Immature natural killer cell (primary cell): ENCODE results near the gene IFT43. TPM values are rescaled to one million over a fixed set of nuclear protein-coding genes. Genes with fewer than 3 reads are reported as not detected.

Source experiments
- DNase-seq, 3 donors: peaks; one replicate each; pipeline ENCODE4 v3.0.0; 2022; ENCODE audit warnings: mixed read lengths in 1 of 3
- H3K27ac Mint-ChIP-seq, 6 donors: one replicate each; pipeline ENCODE4 v1.8.0; 2020; ENCODE audit warnings: mixed read lengths in 6 of 6, mild to moderate bottlenecking in 5 of 6, inconsistent platforms in 4 of 6, moderate library complexity in 3 of 6
- H3K27me3 Mint-ChIP-seq, 3 donors: one replicate each; pipeline ENCODE4 v1.8.0; 2020 to 2021; ENCODE audit warnings: low read depth in 3 of 3, mild to moderate bottlenecking in 3 of 3, mixed read lengths in 3 of 3, moderate library complexity in 3 of 3, inconsistent platforms in 1 of 3
- H3K36me3 Mint-ChIP-seq, 3 donors: one replicate each; pipeline ENCODE4 v1.8.0; 2020; ENCODE audit warnings: mixed read lengths in 3 of 3, inconsistent platforms in 2 of 3, mild to moderate bottlenecking in 2 of 3
- H3K4me1 Mint-ChIP-seq, 2 donors: one replicate each; pipeline ENCODE4 v1.8.0; 2020; ENCODE audit warnings: inconsistent platforms in 2 of 2, mild to moderate bottlenecking in 2 of 2, mixed read lengths in 2 of 2, moderate library complexity in 1 of 2
- H3K4me3 Mint-ChIP-seq, 5 donors: one replicate each; pipeline ENCODE4 v1.8.0; 2020; ENCODE audit warnings: mild to moderate bottlenecking in 5 of 5, mixed read lengths in 5 of 5, inconsistent platforms in 3 of 5, moderate library complexity in 3 of 5
- H3K9me3 Mint-ChIP-seq, 6 donors: one replicate each; pipeline ENCODE4 v1.8.0; 2020; ENCODE audit warnings: mild to moderate bottlenecking in 6 of 6, mixed read lengths in 6 of 6, inconsistent platforms in 4 of 6, moderate library complexity in 3 of 6
- polyA plus RNA-seq, 3 donors: library from polyadenylated mRNA; unstranded; fragments of 300-500 nt; fragmentation: Illumina TruSeq; gene quantifications; one replicate each; pipeline ENCODE4 v1.2.3, GENCODE V29; 2021

IFT43 gene
- polyA plus RNA-seq, 3 donors from 2014 or later = 16.5 to 24.4 (median 16.7) TPM

GRCh38 chr14:75971509-75971908 lies 14.1 kb upstream of the IFT43 start:
- Mint-ChIP-seq H3K36me3 (peaks cover under 1 to 29% (median under 1%) of the 10 kb centered on the region in 3 donors), H3K27me3 (peaks cover 0 to 3% (median 0%) of the 10 kb centered on the region in 3 donors), H3K4me3 (no peak overlapping the region), H3K9me3 (no peaks in the 10 kb centered on the region), H3K4me1 (no peaks in the 10 kb centered on the region), H3K27ac (no peak overlapping the region)
- DNase-seq = no peak

DNA sequence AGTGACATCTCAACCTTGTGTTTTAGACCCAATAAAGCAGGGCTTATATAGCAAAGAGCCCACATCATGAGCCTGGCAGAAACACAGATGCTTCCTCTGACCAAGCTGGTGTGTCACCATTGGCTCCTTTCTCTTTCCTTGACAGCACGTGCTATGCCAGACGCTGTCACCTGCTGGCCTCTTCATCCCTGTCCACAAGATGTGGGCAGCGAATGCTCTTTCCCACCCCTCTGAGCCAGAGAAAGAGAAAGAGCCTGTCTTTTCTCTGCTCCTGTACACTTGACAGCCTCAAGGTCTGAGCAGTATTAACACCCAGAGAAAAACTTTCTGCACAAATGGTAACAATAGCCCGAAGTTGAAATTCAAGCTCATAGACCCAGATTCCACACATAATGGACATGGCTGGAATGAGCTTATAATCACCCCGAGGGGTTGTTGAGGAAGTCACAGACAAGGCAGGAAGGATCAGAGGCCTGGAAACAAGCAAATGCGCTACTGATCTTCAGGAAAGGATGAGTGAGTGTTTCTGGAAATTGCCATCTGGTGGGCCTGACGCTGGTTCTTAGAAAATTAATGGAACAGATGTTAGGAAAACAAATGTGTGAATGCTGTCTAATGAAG lies 12.7 kb upstream of the IFT43 start:
- no peak for DNase-seq
- no peak overlapping the region for H3K27ac Mint-ChIP-seq
- H3K27me3 Mint-ChIP-seq = no peaks in the 10 kb centered on the region
- H3K9me3 Mint-ChIP-seq = no peaks in the 10 kb centered on the region
- peaks cover 0 to 21% (median 0%) of the 10 kb centered on the region in 3 donors for H3K36me3 Mint-ChIP-seq
- no peak overlapping the region for H3K4me3 Mint-ChIP-seq
- H3K4me1 Mint-ChIP-seq = no peaks in the 10 kb centered on the region

GRCh38 chr14:75976826-75977581 lies 8.6 kb upstream of the IFT43 start:
- Mint-ChIP-seq H3K36me3 (peaks cover 0 to 4% (median 0%) of the 10 kb centered on the region in 3 donors), H3K27me3 (peaks cover 3 to 8% (median 6%) of the 10 kb centered on the region in 3 donors), H3K27ac (no peak overlapping the region), H3K4me3 (no peak overlapping the region), H3K9me3 (no peaks in the 10 kb centered on the region), H3K4me1 (peaks cover 26 to 32% of the 10 kb centered on the region in 2 donors)
- DNase-seq = no peak

DNA sequence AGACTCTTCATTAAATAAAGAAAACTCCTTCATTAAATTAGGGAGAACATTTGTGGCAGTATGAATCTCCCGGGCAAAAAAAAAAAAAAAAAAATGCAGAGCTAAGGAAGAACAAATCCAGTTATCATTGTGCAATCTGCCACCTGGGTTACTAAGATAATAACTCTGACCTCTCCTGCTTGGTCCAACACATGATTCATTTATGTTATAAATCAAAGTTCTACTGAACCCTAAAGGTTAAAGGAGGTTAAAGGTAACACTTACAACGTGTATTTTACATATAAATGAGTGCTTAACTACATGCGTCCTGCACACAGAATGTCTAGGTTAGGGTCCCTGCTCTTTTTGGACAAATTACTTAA lies 8.0 kb upstream of the IFT43 start:
- Mint-ChIP-seq H3K4me1 (peaks cover 27 to 32% of the 10 kb centered on the region in 2 donors), H3K27ac (no peak overlapping the region), H3K36me3 (no peaks in the 10 kb centered on the region), H3K27me3 (peaks cover 3 to 8% (median 6%) of the 10 kb centered on the region in 3 donors), H3K4me3 (no peak overlapping the region), H3K9me3 (no peaks in the 10 kb centered on the region)
- no peak for DNase-seq

GRCh38 chr14:75978249-75978731 lies 7.3 kb upstream of the IFT43 start:
- no peak for DNase-seq
- no peaks in the 10 kb centered on the region for H3K9me3 Mint-ChIP-seq
- H3K36me3 Mint-ChIP-seq = no peaks in the 10 kb centered on the region
- peaks cover 27 to 37% of the 10 kb centered on the region in 2 donors for H3K4me1 Mint-ChIP-seq
- H3K27me3 Mint-ChIP-seq = peaks cover 3 to 8% (median 6%) of the 10 kb centered on the region in 3 donors
- H3K4me3 Mint-ChIP-seq = no peak overlapping the region
- H3K27ac Mint-ChIP-seq = no peak overlapping the region

GRCh38 chr14:75979071-75979571 lies 6.4 kb upstream of the IFT43 start:
- Mint-ChIP-seq H3K4me3 (peak overlapping the region in 2 of 5 donors; percentile 17 to 60), H3K27ac (peak overlapping the region in 1 of 6 donors; percentile 45), H3K4me1 (peaks cover 27 to 37% of the 10 kb centered on the region in 2 donors), H3K36me3 (no peaks in the 10 kb centered on the region), H3K9me3 (no peaks in the 10 kb centered on the region), H3K27me3 (peaks cover 5 to 9% (median 8%) of the 10 kb centered on the region in 3 donors)
- peak in 1 of 3 donors; percentile 5 for DNase-seq

- peak overlapping the region in 2 of 6 donors; percentile 17 to 45 for H3K27ac Mint-ChIP-seq
- no peak for DNase-seq
- H3K9me3 Mint-ChIP-seq = no peaks in the 10 kb centered on the region
- no peaks in the 10 kb centered on the region for H3K36me3 Mint-ChIP-seq
- H3K4me3 Mint-ChIP-seq = peak overlapping the region in 3 of 5 donors; percentile 10 to 60 (median 17)
- peaks cover 5 to 10% (median 8%) of the 10 kb centered on the region in 3 donors for H3K27me3 Mint-ChIP-seq
- peaks cover 27 to 37% of the 10 kb centered on the region in 2 donors for H3K4me1 Mint-ChIP-seq
Measured at GRCh38 chr14:75979648-75980565, 5.7 kb upstream of the IFT43 start.

- DNase-seq = no peak
- H3K36me3 Mint-ChIP-seq = no peaks in the 10 kb centered on the region
- H3K4me3 Mint-ChIP-seq = peak overlapping the region; percentile 87 to 96 (median 91)
- no peaks in the 10 kb centered on the region for H3K9me3 Mint-ChIP-seq
- peak overlapping the region in 5 of 6 donors; percentile 66 to 100 (median 95) for H3K27ac Mint-ChIP-seq
- H3K4me1 Mint-ChIP-seq = peaks cover 35 to 41% of the 10 kb centered on the region in 2 donors
- H3K27me3 Mint-ChIP-seq = peaks cover 7 to 14% (median 12%) of the 10 kb centered on the region in 3 donors
Measured at GRCh38 chr14:75980856-75981255, 4.7 kb upstream of the IFT43 start.

DNA sequence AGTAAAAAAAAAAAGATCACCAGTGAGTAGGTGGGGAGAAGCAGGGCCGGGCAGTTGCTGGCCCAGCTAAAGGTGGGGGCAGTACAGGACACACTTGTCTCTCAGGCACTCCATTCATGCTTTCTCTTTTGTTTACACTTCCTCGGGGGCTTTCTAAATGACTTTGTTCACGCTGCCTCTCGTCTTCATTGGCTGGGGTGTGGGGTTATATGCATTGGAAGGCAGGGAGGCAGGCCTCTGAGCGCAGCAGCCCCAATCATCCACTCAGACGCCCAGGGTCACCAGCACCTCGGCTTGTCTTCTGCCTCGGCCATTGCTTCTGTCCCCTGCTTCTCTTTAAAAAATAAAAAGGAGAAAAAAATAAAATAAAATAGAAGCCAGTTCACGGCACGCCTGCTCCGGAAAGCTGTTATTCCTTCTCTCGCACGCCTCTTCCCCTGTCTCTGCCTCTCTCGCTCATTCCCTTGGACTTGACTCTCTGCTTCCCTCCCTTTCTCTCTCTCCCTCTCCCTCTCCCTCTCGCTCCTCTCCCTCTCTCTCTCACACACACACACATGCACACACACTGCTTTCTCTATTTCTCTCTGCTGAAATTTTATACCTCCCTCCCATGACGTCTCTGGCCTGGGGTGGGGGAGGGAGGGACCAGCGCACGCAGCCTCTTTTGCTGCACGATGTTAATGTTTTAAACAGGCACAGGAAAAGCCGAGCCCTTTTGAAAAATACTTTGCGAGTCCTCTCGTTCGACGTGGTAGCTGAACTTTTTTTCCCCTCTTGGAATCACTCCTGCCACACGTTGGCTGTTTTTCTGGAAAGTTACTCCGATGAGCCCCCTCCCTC lies 3.9 kb upstream of the IFT43 start, which contains the start of gene TGFB3:
Gene TGFB3 (minus strand): TSS at position 570 of the 840 bp plus-strand sequence. CDS start 1,102 bp downstream, outside the sequence.
- H3K4me1 Mint-ChIP-seq = peaks cover 43 to 49% of the 10 kb centered on the region in 2 donors
- no peaks in the 10 kb centered on the region for H3K9me3 Mint-ChIP-seq
- no peaks in the 10 kb centered on the region for H3K36me3 Mint-ChIP-seq
- DNase-seq = peak; percentile 59 to 65 (median 59)
- H3K27me3 Mint-ChIP-seq = peaks cover 7 to 18% (median 12%) of the 10 kb centered on the region in 3 donors
- H3K27ac Mint-ChIP-seq = peak within 1 kb of the TSS; percentile 89 to 100 (median 95)
- peak within 1 kb of the TSS; percentile 87 to 96 (median 91) for H3K4me3 Mint-ChIP-seq

DNA sequence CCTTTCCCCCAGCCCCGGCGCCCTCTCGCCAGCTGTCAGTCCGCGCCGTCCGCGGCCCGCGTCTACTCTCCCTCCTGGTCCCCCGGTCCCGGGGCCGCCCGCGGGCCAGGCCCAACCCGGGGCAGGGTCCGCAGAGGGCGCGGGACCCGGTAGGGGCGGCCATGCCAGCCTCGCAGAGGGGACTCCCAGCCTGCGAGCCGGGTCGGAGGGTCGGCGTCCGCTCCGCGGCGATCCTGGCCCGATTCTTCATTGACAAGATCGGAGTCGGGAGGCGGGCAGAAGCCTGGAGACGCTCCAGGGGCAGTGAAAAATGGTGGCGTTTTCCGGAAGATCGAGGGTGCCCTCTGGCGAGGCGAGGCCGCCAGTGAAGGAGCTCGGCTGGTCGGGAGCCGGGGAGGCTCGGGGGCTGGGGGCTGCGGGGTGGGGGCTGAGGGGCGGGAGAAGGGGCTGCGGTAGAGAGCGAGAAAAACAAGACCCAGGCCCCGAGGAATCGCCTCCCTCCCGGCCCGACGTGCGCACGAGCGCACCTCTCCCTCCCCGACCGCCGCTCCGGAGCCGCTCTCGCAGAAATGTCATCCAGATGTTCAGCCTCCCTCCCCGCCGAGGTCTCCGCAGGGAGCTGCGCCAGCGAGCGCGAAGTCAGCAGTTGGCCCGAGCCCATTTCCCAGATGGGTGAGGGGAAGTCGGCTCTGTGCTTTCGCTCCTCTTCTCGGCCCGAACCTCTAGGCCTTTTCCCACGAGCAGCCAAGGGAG lies 3.1 kb upstream of the IFT43 start:
- Mint-ChIP-seq H3K27me3 (peaks cover 7 to 18% (median 12%) of the 10 kb centered on the region in 3 donors), H3K4me1 (peaks cover 49 to 51% of the 10 kb centered on the region in 2 donors), H3K4me3 (peak overlapping the region; percentile 87 to 96 (median 91)), H3K9me3 (no peaks in the 10 kb centered on the region), H3K27ac (peak overlapping the region; percentile 89 to 100 (median 95)), H3K36me3 (no peaks in the 10 kb centered on the region)
- peak; percentile 76 to 79 (median 79) for DNase-seq

DNA sequence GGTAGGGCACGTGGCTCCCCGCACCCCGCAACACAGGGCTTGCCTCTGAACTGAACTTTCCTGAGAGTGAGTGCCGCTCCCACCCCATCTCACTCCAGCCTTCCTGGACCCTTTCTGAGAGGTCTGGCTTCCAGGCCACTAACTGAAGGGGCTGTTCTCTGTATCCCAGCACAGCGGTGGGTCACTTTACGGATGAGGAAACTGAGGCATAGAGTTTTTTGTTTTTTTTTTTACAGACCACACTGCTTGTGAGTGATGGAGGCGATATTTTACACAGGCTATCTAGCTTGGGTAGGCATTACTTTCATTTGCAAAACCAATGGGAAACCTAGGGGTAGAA lies 2.6 kb upstream of the IFT43 start:
- peaks cover 49 to 51% of the 10 kb centered on the region in 2 donors for H3K4me1 Mint-ChIP-seq
- no peaks in the 10 kb centered on the region for H3K36me3 Mint-ChIP-seq
- DNase-seq = no peak
- no peaks in the 10 kb centered on the region for H3K9me3 Mint-ChIP-seq
- H3K27me3 Mint-ChIP-seq = peaks cover 7 to 18% (median 12%) of the 10 kb centered on the region in 3 donors
- H3K4me3 Mint-ChIP-seq = peak overlapping the region; percentile 75 to 96 (median 87)
- H3K27ac Mint-ChIP-seq = peak overlapping the region in 5 of 6 donors; percentile 46 to 93 (median 71)

GRCh38 chr14:75984674-75985073 lies 889 bp upstream of the IFT43 start:
- Mint-ChIP-seq H3K4me1 (peaks cover 38 to 44% of the 10 kb centered on the region in 2 donors), H3K4me3 (peak overlapping the region in 4 of 5 donors; percentile 11 to 92 (median 46))

More at GRCh38 chr14:75984674-75985073, 889 bp upstream of the IFT43 start:
- H3K27me3 Mint-ChIP-seq = peaks cover 7 to 18% (median 12%) of the 10 kb centered on the region in 3 donors
- H3K36me3 Mint-ChIP-seq = no peaks in the 10 kb centered on the region
- DNase-seq = no peak
- peak overlapping the region in 5 of 6 donors; percentile 53 to 98 (median 94) for H3K27ac Mint-ChIP-seq
- no peaks in the 10 kb centered on the region for H3K9me3 Mint-ChIP-seq
